Esophagus squamous epithelium (tissue), 5 donors: ENCODE measurements around the gene ARMS2. TPM values are rescaled to one million over a fixed set of nuclear protein-coding genes. Genes with fewer than 3 reads are reported as not detected.

ENCODE experiments used
- DNase-seq: peaks from one replicate; lab custom pipeline; 2025; lab: John Stamatoyannopoulos, UW
- H3K27ac ChIP-seq, 4 donors: fragments of 200-600 bp; sonication (generic); one replicate each; pipeline ENCODE4 v1.5.1; 2016 to 2019; ENCODE audit warnings: mild to moderate bottlenecking in 1 of 4
- H3K27me3 ChIP-seq, 4 donors: fragments of 200-600 bp; sonication (generic); 1 replicate in 3 of 4; 2 replicates in 1 of 4; pipeline versions ENCODE4 v1.5.1 to v1.6.0; 2017 to 2021; ENCODE audit warnings: antibody characterized with exemption in 1 of 4
- H3K36me3 ChIP-seq, 3 donors: fragments of 200-600 bp; sonication (generic); one replicate each; pipeline ENCODE4 v1.5.1; 2016 to 2019
- H3K4me1 ChIP-seq, 3 donors: fragments of 200-600 bp; sonication (generic); one replicate each; pipeline ENCODE4 v1.5.1; 2017 to 2019
- H3K4me3 ChIP-seq, 4 donors: fragments of 200-600 bp; sonication (generic); 1 replicate in 3 of 4; 2 replicates in 1 of 4; pipeline ENCODE4 v1.5.1; 2016 to 2019; ENCODE audit warnings: mild to moderate bottlenecking in 2 of 4, moderate library complexity in 1 of 4
- H3K9me3 ChIP-seq, 3 donors: fragments of 200-600 bp; sonication (generic); one replicate each; pipeline ENCODE4 v1.5.1; 2016 to 2019
- CTCF ChIP-seq, 6 experiments: fragments of 450-650 bp in 4 of 6; fragments of 200-600 bp in 2 of 6; sonication (generic) in 2 of 6; IDR thresholded peaks; one replicate each; pipeline ENCODE4 v1.5.1; 2016 to 2019; ENCODE audit warnings: antibody characterized with exemption in 6 of 6, mild to moderate bottlenecking in 4 of 6, moderate library complexity in 4 of 6
- POLR2A ChIP-seq, 4 donors: fragments of 450-650 bp; IDR thresholded peaks; one replicate each; pipeline ENCODE4 v1.6.1; 2017; ENCODE audit warnings: antibody characterized with exemption in 4 of 4, mild to moderate bottlenecking in 4 of 4, moderate library complexity in 3 of 4
- WGBS, 2 donors: methylation state at CpG; one replicate each; pipeline ENCODE4 v1.1.5; 2018; 5-methylcytosine and 5-hydroxymethylcytosine counted together
- intact Hi-C: fragments of 100-400 bp; cut with DNase I; formaldehyde crosslinking; loops from one replicate; pipeline ENCODE4 v1.15.0; 2022
- total RNA-seq, 4 donors: library from RNA; depleted of rRNA; stranded (reverse); fragments of >200 nt; gene quantifications; one replicate each; pipeline ENCODE4 v1.1.0, GENCODE V29; 2016
- donor health status: DM: yes; HTN: yes; CAD: no.

ARMS2 gene
- total RNA-seq, 4 donors from 2014 or later, result not detected

- Histone ChIP-seq H3K36me3 (peaks cover 0 to 14% (median 0%) of the 10 kb centered on the region in 3 donors), H3K27ac (no peak overlapping the region), H3K9me3 (no peaks in the 10 kb centered on the region), H3K4me1 (peaks cover 13 to 37% (median 22%) of the 10 kb centered on the region in 3 donors), H3K4me3 (no peak overlapping the region), H3K27me3 (no peaks in the 10 kb centered on the region)
- intact Hi-C loops, result no loop called here
- 83% methylated on average over 4 of the region's 13 CpGs; no CpG with 5 or more reads in 1 of the 2 donors for WGBS, 2 donors
- TF ChIP-seq CTCF (IDR thresholded peaks at IDR 0.05), result no peak
- TF ChIP-seq POLR2A (IDR thresholded peaks at IDR 0.05), result no peak
- no peak for DNase-seq
Measured at GRCh38 chr10:122503012-122503411, 48.6 kb downstream of the ARMS2 start.

- no peaks in the 10 kb centered on the region for H3K9me3 ChIP-seq
- TF ChIP-seq CTCF (IDR thresholded peaks at IDR 0.05) (no peak), POLR2A (IDR thresholded peaks at IDR 0.05) (no peak)
- no peaks in the 10 kb centered on the region for H3K27me3 ChIP-seq
- H3K27ac ChIP-seq, result peak overlapping the region in 3 of 4 donors; percentile 52 to 62 (median 57)
- H3K36me3 ChIP-seq, result peaks cover 0 to 24% (median 0%) of the 10 kb centered on the region in 3 donors
- 62 to 76% methylated on average over 5 of the region's 17 CpGs for WGBS, 2 donors
- DNase-seq, result no peak
- no peak overlapping the region for H3K4me3 ChIP-seq
- H3K4me1 ChIP-seq, result peaks cover 8 to 30% (median 16%) of the 10 kb centered on the region in 3 donors
- intact Hi-C loops, result no loop called here
Measured at GRCh38 chr10:122503886-122504609, 49.6 kb downstream of the ARMS2 start.

GRCh38 chr10:122504610-122504950 is 50.1 kb downstream of the ARMS2 start:
- Histone ChIP-seq H3K4me1 (peaks cover 5 to 25% (median 11%) of the 10 kb centered on the region in 3 donors), H3K9me3 (no peaks in the 10 kb centered on the region), H3K27me3 (no peaks in the 10 kb centered on the region), H3K36me3 (peaks cover 0 to 29% (median 0%) of the 10 kb centered on the region in 3 donors), H3K27ac (peak overlapping the region in 3 of 4 donors; percentile 52 to 62 (median 57)), H3K4me3 (no peak overlapping the region)
- TF ChIP-seq POLR2A (IDR thresholded peaks at IDR 0.05) (no peak), CTCF (IDR thresholded peaks at IDR 0.05) (no peak)
- 36% methylated on average over 3 of the region's 6 CpGs; no CpG with 5 or more reads in 1 of the 2 donors for WGBS, 2 donors
- DNase-seq, result no peak
- intact Hi-C loops, result no loop called here

- WGBS, 2 donors, result 73 to 90% methylated on average over 3 to 4 of the region's 5 CpGs
- H3K9me3 ChIP-seq, result no peaks in the 10 kb centered on the region
- intact Hi-C loops, result no loop called here
- peaks cover 0 to 34% (median 1%) of the 10 kb centered on the region in 3 donors for H3K36me3 ChIP-seq
- H3K27ac ChIP-seq, result peak overlapping the region in 3 of 4 donors; percentile 38 to 62 (median 57)
- peaks cover under 1 to 21% (median 10%) of the 10 kb centered on the region in 3 donors for H3K4me1 ChIP-seq
- DNase-seq, result no peak
- no peak overlapping the region for H3K4me3 ChIP-seq
- no peaks in the 10 kb centered on the region for H3K27me3 ChIP-seq
- TF ChIP-seq CTCF (IDR thresholded peaks at IDR 0.05), result no peak
- no peak for TF ChIP-seq POLR2A (IDR thresholded peaks at IDR 0.05)
Measured at GRCh38 chr10:122505011-122505410, 50.6 kb downstream of the ARMS2 start.

- Histone ChIP-seq H3K27me3 (no peaks in the 10 kb centered on the region), H3K4me3 (no peak overlapping the region), H3K4me1 (peaks cover 0 to 19% (median 10%) of the 10 kb centered on the region in 3 donors), H3K9me3 (no peaks in the 10 kb centered on the region), H3K27ac (no peak overlapping the region), H3K36me3 (peaks cover 0 to 39% (median 6%) of the 10 kb centered on the region in 3 donors)
- DNase-seq, result no peak
- intact Hi-C loops, result no loop called here
- TF ChIP-seq CTCF (IDR thresholded peaks at IDR 0.05), result no peak
- TF ChIP-seq POLR2A (IDR thresholded peaks at IDR 0.05), result no peak
- 88 to 96% methylated on average over 9 to 11 of the region's 15 CpGs for WGBS, 2 donors
Measured at GRCh38 chr10:122505885-122506645, 51.6 kb downstream of the ARMS2 start.
